Heart right ventricle (tissue), 16 donors: ENCODE data around the gene BNC2. TPM values are rescaled to one million over a fixed set of nuclear protein-coding genes. Genes with fewer than 3 reads are reported as not detected.

Source experiments
- ATAC-seq, 8 donors: fragments of 200-7000 bp; cut with Tn5 transposase; one replicate each; pipeline ENCODE4 v1.9.1; 2020; ENCODE audit warnings: mild to moderate bottlenecking in 8 of 8, moderate library complexity in 8 of 8, moderate number of reproducible peaks in 1 of 8
- DNase-seq, 2 donors: peaks; one replicate each; pipeline ENCODE4 v3.0.0-alpha.2; 2020
- H3K27ac ChIP-seq, 10 donors: fragments of 200-600 bp; sonication (generic) in 2 of 10; one replicate each; pipeline versions ENCODE4 v1.5.0 to v1.8.0; 2020 to 2022; ENCODE audit warnings: mild to moderate bottlenecking in 3 of 10
- H3K27me3 ChIP-seq, 7 donors: fragments of 200-600 bp; one replicate each; pipeline ENCODE4 v1.8.0; 2021 to 2022; ENCODE audit warnings: mild to moderate bottlenecking in 2 of 7
- H3K36me3 ChIP-seq, 9 donors: fragments of 200-600 bp; sonication (generic) in 1 of 9; one replicate each; pipeline versions ENCODE4 v1.5.0 to v1.8.0; 2020 to 2022; ENCODE audit warnings: mild to moderate bottlenecking in 2 of 9
- H3K4me1 ChIP-seq, 9 donors: fragments of 200-600 bp; sonication (generic) in 1 of 9; one replicate each; pipeline versions ENCODE4 v1.5.0 to v1.8.0; 2020 to 2022; ENCODE audit warnings: mild to moderate bottlenecking in 4 of 9
- H3K4me3 ChIP-seq, 10 donors: fragments of 200-600 bp; sonication (generic) in 2 of 10; one replicate each; pipeline versions ENCODE4 v1.5.0 to v1.8.0; 2020 to 2022; ENCODE audit warnings: mild to moderate bottlenecking in 7 of 10, moderate library complexity in 2 of 10
- H3K9me3 ChIP-seq, 11 donors: fragments of 200-600 bp in 10 of 11; sonication (generic) in 2 of 11; one replicate each; pipeline versions ENCODE4 v1.5.0 to v1.8.0; 2013 to 2022; ENCODE audit warnings: mild to moderate bottlenecking in 2 of 11, control low read depth in 1 of 11, moderate library complexity in 1 of 11
- WGBS, 2 donors: extraction: QIAGEN DNeasy Blood & Tissue Kit; methylation state at CpG; one replicate each; pipeline ENCODE4 v1.1.7; 2013; ENCODE audit warnings: inconsistent platforms in 1 of 2; 5-methylcytosine and 5-hydroxymethylcytosine counted together
- intact Hi-C, 10 donors: fragments of 100-400 bp; cut with DNase I; formaldehyde crosslinking; loops; one replicate each; pipeline versions ENCODE4 v1.11.1 to v1.14.2; 2022
- polyA plus RNA-seq, 2 donors: library from polyadenylated mRNA; stranded (reverse); fragments of 200-250 nt; gene quantifications; one replicate each; pipeline ENCODE4 v1.2.3, GENCODE V29; 2013
- total RNA-seq, 10 donors: library from RNA; stranded (reverse); fragmentation: NEBNext Ultra II Directional in 3 of 10; extraction: Animal tissue kit (Norgen Biotek cat#: 25700) in 3 of 10; gene quantifications; one replicate each; pipeline versions ENCODE4 v1.2.1 to v1.2.4, GENCODE V29; 2021 to 2023
- TF ChIP-seq, protein P1 (sequence below), 9 donors: fragments of 200-600 bp; sonication (generic) in 2 of 9; IDR thresholded peaks; one replicate each; pipeline versions ENCODE4 v1.5.0 to v1.8.0; 2021 to 2022; ENCODE audit warnings: antibody characterized with exemption in 9 of 9, mild to moderate bottlenecking in 5 of 9, moderate library complexity in 1 of 9
- donor health status: Arrhythmogenic right ventricular cardiomyopathy.
- donor health status: ischemic (EF 13 %, LVEDD 7.1; RV severe dilation, severe dysfunction).
- donor health status: healthy with polysubstance abuse.
- donor health status: DM: no; HTN: yes; CAD: no.
- donor health status: DM: no; HTN: no; CAD: no.
- donor health status: ischemic (EF 25% LVEDD 6.9; RV normal size, moderate dysfunction).
- donor health status: ischemic (EF 25% LVEDD 5.7; RV mildly dilated, moderate dysfunction).
- donor health status: healthy.
- donor health status: DM: yes; HTN: yes; CAD: no.
- donor health status: Ischemic cardiomyopathy.
- donor health status: ischemic (EF 35%, LVEDD 5.7; RV mildly dilated, moderate dysfunction).
- donor health status: nonischemic (EF 11% LVEDD 7.7; RV severe dilation, severe dysfunction).
- donor health status: DM: yes; HTN: yes; CAD: no.
- donor health status: PGD.
- donor health status: ischemic (EF 29% LVEDD 5.4; RV normal size, mild dysfunction).
- donor health status: nonischemic (EF 23%, LVEDD 6.1; RV moderate dilation, normal function).

BNC2 gene
- total and polyA plus RNA-seq, 12 donors, result 0.49 to 7.3 (median 3.2) TPM

DNA sequence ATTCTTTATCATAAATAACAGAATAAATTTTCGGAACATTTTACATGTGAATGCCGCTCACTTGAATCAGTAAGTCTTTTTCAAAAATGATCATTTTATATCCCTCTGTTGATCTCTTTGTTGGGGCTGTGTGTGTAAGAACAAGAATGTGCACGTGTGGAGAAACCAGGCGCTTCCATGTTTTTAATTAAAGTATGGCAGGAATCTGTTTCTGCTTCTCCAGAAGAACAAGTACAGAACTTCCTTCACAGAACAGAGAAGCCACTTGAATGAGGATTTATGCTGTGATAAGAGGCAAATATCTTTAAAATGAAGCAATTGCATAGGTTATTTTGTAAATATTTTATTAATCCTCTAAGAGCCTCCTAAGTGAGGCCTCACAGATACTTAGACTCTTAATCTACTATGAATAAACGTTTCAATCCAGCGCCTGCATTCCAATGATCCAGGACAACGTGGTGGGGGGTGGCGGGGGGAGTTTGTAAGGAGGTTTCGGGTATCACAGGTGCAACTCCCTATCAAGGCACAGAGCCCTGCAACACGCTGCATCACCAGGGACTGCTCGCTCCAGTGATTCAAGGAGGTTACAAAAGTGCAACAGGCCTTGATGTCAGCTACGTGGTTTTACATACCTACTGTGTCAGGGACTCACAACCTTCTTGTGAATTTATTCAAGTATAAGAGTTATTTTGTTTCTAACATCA, 409.2 kb downstream of the BNC2 start:
- no peaks in the 10 kb centered on the region for H3K4me1 ChIP-seq
- DNase-seq (no peak), ATAC-seq (no peak)
- no peak overlapping the region for H3K27ac ChIP-seq
- no peaks in the 10 kb centered on the region for H3K36me3 ChIP-seq
- no peaks in the 10 kb centered on the region for H3K9me3 ChIP-seq
- intact Hi-C loops, result no loop called here
- TF ChIP-seq, protein P1, sequence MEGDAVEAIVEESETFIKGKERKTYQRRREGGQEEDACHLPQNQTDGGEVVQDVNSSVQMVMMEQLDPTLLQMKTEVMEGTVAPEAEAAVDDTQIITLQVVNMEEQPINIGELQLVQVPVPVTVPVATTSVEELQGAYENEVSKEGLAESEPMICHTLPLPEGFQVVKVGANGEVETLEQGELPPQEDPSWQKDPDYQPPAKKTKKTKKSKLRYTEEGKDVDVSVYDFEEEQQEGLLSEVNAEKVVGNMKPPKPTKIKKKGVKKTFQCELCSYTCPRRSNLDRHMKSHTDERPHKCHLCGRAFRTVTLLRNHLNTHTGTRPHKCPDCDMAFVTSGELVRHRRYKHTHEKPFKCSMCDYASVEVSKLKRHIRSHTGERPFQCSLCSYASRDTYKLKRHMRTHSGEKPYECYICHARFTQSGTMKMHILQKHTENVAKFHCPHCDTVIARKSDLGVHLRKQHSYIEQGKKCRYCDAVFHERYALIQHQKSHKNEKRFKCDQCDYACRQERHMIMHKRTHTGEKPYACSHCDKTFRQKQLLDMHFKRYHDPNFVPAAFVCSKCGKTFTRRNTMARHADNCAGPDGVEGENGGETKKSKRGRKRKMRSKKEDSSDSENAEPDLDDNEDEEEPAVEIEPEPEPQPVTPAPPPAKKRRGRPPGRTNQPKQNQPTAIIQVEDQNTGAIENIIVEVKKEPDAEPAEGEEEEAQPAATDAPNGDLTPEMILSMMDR (IDR thresholded peaks at IDR 0.05), result no peak
- H3K4me3 ChIP-seq, result no peak overlapping the region
- 82 to 83% methylated on average over 12 of the region's 12 CpGs for WGBS, 2 donors
- peaks cover 0 to 4% (median 0%) of the 10 kb centered on the region in 7 donors for H3K27me3 ChIP-seq

DNA sequence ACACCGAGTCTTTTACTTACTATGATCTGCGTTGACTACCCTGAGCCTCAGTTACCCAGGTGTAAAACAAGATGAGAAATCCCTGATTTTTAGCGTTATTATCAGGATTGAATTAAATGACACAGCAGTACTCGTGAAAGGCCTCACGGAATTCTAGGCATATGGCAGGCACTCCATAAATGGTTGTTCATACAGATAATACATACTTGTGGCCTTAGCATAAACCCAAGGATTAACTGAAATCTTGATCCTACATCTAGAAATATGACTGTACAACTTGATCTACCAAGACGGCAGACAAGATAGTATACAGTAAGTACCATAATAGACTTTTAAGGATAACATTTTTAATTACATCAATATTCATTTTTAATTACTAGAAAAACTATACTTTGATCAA, 409.8 kb downstream of the BNC2 start:
- Histone ChIP-seq H3K4me1 (no peaks in the 10 kb centered on the region), H3K4me3 (no peak overlapping the region), H3K36me3 (no peaks in the 10 kb centered on the region), H3K9me3 (no peaks in the 10 kb centered on the region), H3K27me3 (peaks cover 0 to 4% (median 0%) of the 10 kb centered on the region in 7 donors), H3K27ac (no peak overlapping the region)
- WGBS, 2 donors, result 95 to 97% methylated on average over 6 of the region's 6 CpGs
- no peak for DNase-seq
- intact Hi-C loops, result no loop called here
- TF ChIP-seq, protein P1 (IDR thresholded peaks at IDR 0.05), result no peak
- no peak for ATAC-seq

DNA sequence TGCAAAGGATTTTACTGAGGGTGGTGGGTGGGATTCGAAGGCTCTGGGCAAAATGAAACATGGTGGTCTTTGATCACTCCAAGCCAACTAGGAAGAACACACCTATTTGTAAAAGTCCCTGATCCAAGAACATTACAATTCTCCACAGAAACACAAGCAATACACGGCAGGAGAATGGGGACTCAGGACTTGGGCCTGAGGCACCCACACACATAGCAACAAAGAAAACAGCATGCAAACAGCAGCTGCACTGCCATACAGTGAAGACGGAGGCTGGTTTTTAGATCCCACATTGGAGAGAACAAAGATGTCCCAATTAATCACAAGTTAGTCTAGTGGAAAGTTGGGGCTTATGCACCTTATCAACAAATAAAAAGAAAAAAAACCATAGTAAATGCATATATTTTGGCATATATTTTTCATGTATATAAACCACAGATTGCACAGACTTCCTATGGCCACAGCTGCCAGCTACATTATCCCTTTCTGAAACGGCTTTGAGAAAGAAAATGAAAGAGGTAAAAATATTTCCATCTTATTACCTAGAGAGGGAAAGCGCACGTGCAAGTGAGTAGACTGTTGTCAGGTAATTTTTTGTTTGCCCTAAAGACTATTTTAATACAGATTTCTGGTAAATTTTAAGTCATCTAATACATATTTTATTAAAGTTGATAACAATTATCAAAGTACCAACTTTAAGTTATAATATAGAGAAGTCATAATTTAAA, 410.9 kb downstream of the BNC2 start:
- TF ChIP-seq, protein P1 (IDR thresholded peaks at IDR 0.05), result no peak
- ATAC-seq, result no peak
- H3K4me3 ChIP-seq, result no peak overlapping the region
- whole genome bisulfite sequencing, 2 donors, result 75 to 85% methylated on average over 6 of the region's 6 CpGs
- no peaks in the 10 kb centered on the region for H3K4me1 ChIP-seq
- no peaks in the 10 kb centered on the region for H3K9me3 ChIP-seq
- peaks cover 0 to 4% (median 0%) of the 10 kb centered on the region in 7 donors for H3K27me3 ChIP-seq
- intact Hi-C loops, result no loop called here
- no peak overlapping the region for H3K27ac ChIP-seq
- no peaks in the 10 kb centered on the region for H3K36me3 ChIP-seq
- no peak for DNase-seq

DNA sequence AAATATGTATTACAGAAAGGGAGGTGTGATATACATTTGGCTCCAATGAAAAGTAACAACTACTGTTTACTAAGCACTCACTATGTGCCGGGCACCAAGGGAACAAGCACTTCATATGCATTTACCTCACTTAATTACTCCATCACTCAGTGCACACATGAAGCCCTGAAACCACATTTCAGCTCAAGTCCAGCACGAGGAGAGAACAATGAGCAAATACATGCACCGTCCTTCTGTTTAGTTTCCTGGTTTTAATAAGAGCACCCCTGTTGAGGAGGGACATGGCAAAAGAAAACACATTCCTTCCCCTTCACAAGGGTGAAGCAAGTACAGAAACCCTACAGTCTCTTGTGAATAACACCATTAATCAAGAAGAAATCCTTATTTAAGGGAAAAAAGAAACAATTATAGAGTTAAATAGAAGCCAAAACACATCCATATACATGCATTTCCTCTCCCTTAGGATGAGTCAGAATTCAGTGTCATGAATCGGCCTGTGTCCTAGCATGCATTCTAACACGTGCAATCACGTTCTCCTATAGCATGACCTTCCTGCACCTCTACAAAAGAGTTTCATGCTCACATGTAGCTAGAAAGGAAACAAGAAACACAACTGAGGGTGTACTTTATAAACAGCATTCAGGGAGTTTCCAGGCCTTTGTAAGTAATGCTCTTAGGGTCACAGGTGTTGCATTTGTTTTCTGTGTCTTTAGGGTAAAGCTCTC, 411.6 kb downstream of the BNC2 start:
- DNase-seq (no peak), ATAC-seq (no peak)
- intact Hi-C loops, result no loop called here
- H3K27me3 ChIP-seq, result peaks cover 0 to 7% (median 1%) of the 10 kb centered on the region in 7 donors
- no peaks in the 10 kb centered on the region for H3K4me1 ChIP-seq
- H3K36me3 ChIP-seq, result no peaks in the 10 kb centered on the region
- WGBS, 2 donors, result 67 to 70% methylated on average over 6 of the region's 6 CpGs
- no peak overlapping the region for H3K4me3 ChIP-seq
- TF ChIP-seq, protein P1 (IDR thresholded peaks at IDR 0.05), result no peak
- no peaks in the 10 kb centered on the region for H3K9me3 ChIP-seq
- H3K27ac ChIP-seq, result no peak overlapping the region
